Mesothelial cell of epicardium (in vitro differentiated cells): ENCODE data around the gene SNUPN. TPM values are rescaled to one million over a fixed set of nuclear protein-coding genes. Genes with fewer than 3 reads are reported as not detected.

Experiments
- DNase-seq, 2 experiments: peaks; one replicate each; pipeline ENCODE4 v3.0.0; 2021; ENCODE audit warnings: low spot score in 2 of 2; ENCODE audit not compliant: unreplicated experiment in 2 of 2
- H3K27ac Mint-ChIP-seq: 2 replicates; pipeline ENCODE4 v1.8.0; 2021; ENCODE audit warnings: mixed read lengths
- H3K27me3 Mint-ChIP-seq: 2 replicates; pipeline ENCODE4 v1.8.0; 2021; ENCODE audit warnings: low read depth, mixed read lengths
- H3K36me3 Mint-ChIP-seq: 2 replicates; pipeline ENCODE4 v1.8.0; 2021; ENCODE audit warnings: mixed read lengths
- H3K4me1 Mint-ChIP-seq: 2 replicates; pipeline ENCODE4 v1.8.0; 2021; ENCODE audit warnings: mixed read lengths
- H3K4me3 Mint-ChIP-seq: 2 replicates; pipeline ENCODE4 v1.8.0; 2021; ENCODE audit warnings: mild to moderate bottlenecking, moderate library complexity, mixed read lengths
- H3K9me3 Mint-ChIP-seq: 2 replicates; pipeline ENCODE4 v1.8.0; 2021; ENCODE audit warnings: mixed read lengths
- CTCF ChIP-seq: fragments of 200-600 bp; sonication (generic); IDR thresholded peaks from one replicate; pipeline ENCODE4 v1.5.0; 2021; ENCODE audit warnings: antibody characterized with exemption; ENCODE audit not compliant: unreplicated experiment
- total RNA-seq: library from RNA; stranded (reverse); gene quantifications from 3 replicates; pipeline ENCODE4 v1.2.1, GENCODE V29; 2021

The SNUPN gene
- total RNA-seq, 1 donor from 2014 or later = 23.0 TPM

- Mint-ChIP-seq H3K27me3 (no peaks in the 10 kb centered on the region), H3K4me1 (peaks cover 33% of the 10 kb centered on the region), H3K27ac (no peak overlapping the region), H3K4me3 (no peak overlapping the region), H3K36me3 (no peaks in the 10 kb centered on the region), H3K9me3 (no peaks in the 10 kb centered on the region)
- no peak for DNase-seq
- TF ChIP-seq CTCF = no peak
Observed at GRCh38 chr15:75656813-75657212, 31.3 kb upstream of the SNUPN start.

DNA sequence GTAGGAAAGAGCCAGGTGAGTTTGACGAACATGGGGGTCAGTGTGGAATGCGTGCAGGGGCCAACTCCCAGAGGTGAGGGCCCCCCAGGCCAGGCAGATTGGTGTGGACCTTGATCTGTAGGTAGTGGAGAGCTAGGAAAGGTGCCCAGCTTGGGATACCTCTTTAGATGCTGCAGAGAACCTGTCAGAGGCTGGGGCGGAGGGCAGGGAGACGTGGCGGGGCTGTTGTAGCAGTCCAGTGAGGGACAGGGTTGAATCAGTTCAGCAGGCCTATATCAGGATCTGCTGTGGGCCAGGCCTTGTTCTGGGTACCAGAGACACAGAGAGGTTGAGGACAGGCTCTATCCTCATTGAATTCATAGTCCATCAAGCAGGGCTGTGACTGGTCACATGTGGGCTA, 30.8 kb upstream of the SNUPN start:
- no peak for DNase-seq
- Mint-ChIP-seq H3K27ac (no peak overlapping the region), H3K4me1 (peaks cover 33% of the 10 kb centered on the region), H3K9me3 (no peaks in the 10 kb centered on the region), H3K36me3 (no peaks in the 10 kb centered on the region), H3K4me3 (no peak overlapping the region), H3K27me3 (no peaks in the 10 kb centered on the region)
- TF ChIP-seq CTCF = no peak

DNA sequence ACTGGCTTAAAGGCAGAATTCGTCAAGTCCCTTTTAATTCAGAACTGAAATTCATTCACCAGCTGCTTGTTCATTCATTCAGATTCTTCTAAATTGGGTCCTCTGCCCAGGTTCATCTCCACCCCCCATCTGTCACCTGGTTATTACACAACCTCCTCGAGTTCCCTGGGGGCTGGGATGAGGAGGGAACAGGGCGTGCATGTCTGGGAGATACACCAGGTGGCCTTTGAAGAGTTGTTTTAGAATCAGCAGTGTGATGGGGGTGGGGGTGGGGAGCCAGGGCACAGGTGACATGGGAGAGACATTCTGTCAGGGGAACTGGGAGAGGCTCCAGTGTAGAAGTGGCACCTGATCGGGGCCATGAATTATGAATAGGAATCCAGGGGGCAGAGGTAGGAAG, 30.4 kb upstream of the SNUPN start:
- H3K4me3 Mint-ChIP-seq = no peak overlapping the region
- H3K36me3 Mint-ChIP-seq = no peaks in the 10 kb centered on the region

GRCh38 chr15:75654201-75654907, 28.8 kb upstream of the SNUPN start:
- no peak for DNase-seq
- Mint-ChIP-seq H3K9me3 (no peaks in the 10 kb centered on the region), H3K36me3 (no peaks in the 10 kb centered on the region), H3K27me3 (no peaks in the 10 kb centered on the region), H3K27ac (no peak overlapping the region), H3K4me3 (no peak overlapping the region), H3K4me1 (peaks cover 43% of the 10 kb centered on the region)
- TF ChIP-seq CTCF = no peak

More for the DNA sequence above, 30.4 kb upstream of the SNUPN start:
- Mint-ChIP-seq H3K9me3 (no peaks in the 10 kb centered on the region), H3K27ac (no peak overlapping the region), H3K27me3 (no peaks in the 10 kb centered on the region), H3K4me1 (peaks cover 35% of the 10 kb centered on the region)
- DNase-seq = no peak
- TF ChIP-seq CTCF = no peak

DNA sequence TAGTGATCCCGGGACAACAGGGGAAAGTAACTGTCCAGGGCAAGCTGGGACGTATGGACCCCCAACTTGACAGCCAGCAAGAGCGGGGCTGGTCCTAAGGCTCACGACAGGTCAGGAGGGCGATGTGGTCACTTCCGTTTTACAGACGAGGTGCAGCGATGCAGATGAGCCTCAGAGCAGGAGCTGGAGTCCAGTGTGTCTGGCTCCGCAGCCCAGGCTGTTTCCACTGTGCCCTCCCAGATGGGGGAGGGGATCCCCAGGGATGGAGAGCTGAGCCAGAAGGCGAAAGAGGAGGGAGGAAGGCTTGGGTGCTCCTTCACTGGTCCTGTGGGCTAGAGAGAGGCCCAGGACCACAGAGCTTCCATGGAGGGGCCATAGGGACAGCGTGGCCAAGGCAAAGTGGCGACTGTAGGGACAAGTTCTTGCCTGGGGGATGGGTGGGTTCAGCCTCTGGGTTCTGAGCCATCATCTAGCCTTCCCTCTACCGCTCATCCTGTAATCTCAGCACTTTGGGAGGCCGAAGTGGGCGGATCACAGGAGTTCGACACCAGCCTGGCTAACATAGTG, 27.9 kb upstream of the SNUPN start:
- no peak overlapping the region for H3K27ac Mint-ChIP-seq
- H3K36me3 Mint-ChIP-seq = no peaks in the 10 kb centered on the region
- no peak overlapping the region for H3K4me3 Mint-ChIP-seq

More for the DNA sequence above, 27.9 kb upstream of the SNUPN start:
- H3K27me3 Mint-ChIP-seq = no peaks in the 10 kb centered on the region
- no peak for DNase-seq
- peaks cover 53% of the 10 kb centered on the region for H3K4me1 Mint-ChIP-seq
- TF ChIP-seq CTCF = no peak
- no peaks in the 10 kb centered on the region for H3K9me3 Mint-ChIP-seq
